HepG2 (cell line): ENCODE results near the gene IGF2BP1. TPM values are rescaled to one million over a fixed set of nuclear protein-coding genes. Genes with fewer than 3 reads are reported as not detected.
A peak's percentile ranks its signal among the peaks of the same experiment; 100 is the strongest.

Experiments
- AGO1 ChIP-seq: fragments of 200-400 bp; formaldehyde crosslinking; IDR thresholded peaks from 2 replicates; pipeline ENCODE4 v1.6.1; 2017; ENCODE audit warnings: mild to moderate bottlenecking, low read depth, low read length, moderate library complexity; ENCODE audit not compliant: poor library complexity, severe bottlenecking
- ARHGAP35 ChIP-seq: sonication (generic); formaldehyde crosslinking; IDR thresholded peaks from 2 replicates; pipeline ENCODE4 v1.9.0; 2022; ENCODE audit warnings: mild to moderate bottlenecking, inconsistent platforms, moderate library complexity, missing genetic modification reagents, borderline replicate concordance
- ELF1 ChIP-seq: sonication (generic); formaldehyde crosslinking; IDR thresholded peaks from 2 replicates; pipeline ENCODE4 v1.4.0; 2020; ENCODE audit warnings: missing genetic modification reagents
- ELF4 ChIP-seq: sonication (generic); formaldehyde crosslinking; IDR thresholded peaks from 2 replicates; pipeline ENCODE4 v1.5.0; 2020; ENCODE audit warnings: missing genetic modification reagents, mild to moderate bottlenecking, moderate library complexity, borderline replicate concordance
- FOXA1 ChIP-seq, 2 experiments: fragments of 450-650 bp in 1 of 2; sonication (generic) in 1 of 2; formaldehyde crosslinking in 1 of 2; IDR thresholded peaks; 2 replicates each; pipeline versions ENCODE4 v1.4.0 to v1.6.1; 2016 to 2020; ENCODE audit warnings: missing genetic modification reagents in 1 of 2
- IRF2 ChIP-seq: IDR thresholded peaks from 2 replicates; pipeline ENCODE4 v1.6.1; 2018; ENCODE audit warnings: missing genetic modification reagents, missing compliant biosample characterization
- MEF2D ChIP-seq: sonication (generic); formaldehyde crosslinking; IDR thresholded peaks from 2 replicates; pipeline ENCODE4 v1.5.1; 2020; ENCODE audit warnings: mild to moderate bottlenecking, missing genetic modification reagents
- MEIS2 ChIP-seq: sonication (generic); formaldehyde crosslinking; IDR thresholded peaks from 2 replicates; pipeline ENCODE4 v1.9.0; 2021; ENCODE audit warnings: mild to moderate bottlenecking, missing genetic modification reagents
- POLR2AphosphoS5 ChIP-seq: IDR thresholded peaks from 2 replicates; pipeline ENCODE4 v1.6.1; 2012; ENCODE audit warnings: low read depth, low read length
- RAD21 ChIP-seq: fragments of 450-650 bp; formaldehyde crosslinking; IDR thresholded peaks from 2 replicates; pipeline ENCODE4 v1.5.0; 2020; ENCODE audit warnings: mild to moderate bottlenecking
- RELA ChIP-seq: sonication (generic); formaldehyde crosslinking; IDR thresholded peaks from 2 replicates; pipeline ENCODE4 v1.4.0; 2020; ENCODE audit warnings: missing genetic modification reagents
- SSRP1 ChIP-seq: IDR thresholded peaks from 2 replicates; pipeline ENCODE4 v1.6.1; 2016; ENCODE audit warnings: control low read depth
- SUZ12 ChIP-seq: fragments of 150-350 bp; IDR thresholded peaks from 2 replicates; pipeline ENCODE4 v1.6.1; 2014; ENCODE audit warnings: low read depth, low read length
- TGIF2 ChIP-seq: IDR thresholded peaks from 2 replicates; pipeline ENCODE4 v1.6.1; 2016; ENCODE audit warnings: control low read depth, missing compliant biosample characterization
- XBP1 ChIP-seq: sonication (generic); formaldehyde crosslinking; IDR thresholded peaks from 2 replicates; pipeline ENCODE4 v1.5.0; 2020; ENCODE audit warnings: missing genetic modification reagents
- ZBTB38 ChIP-seq: sonication (generic); formaldehyde crosslinking; IDR thresholded peaks from 2 replicates; pipeline ENCODE4 v1.5.1; 2020; ENCODE audit warnings: mild to moderate bottlenecking, missing genetic modification reagents
- ZNF3 ChIP-seq: IDR thresholded peaks from 2 replicates; pipeline ENCODE4 v1.7.0; 2017; ENCODE audit warnings: inconsistent platforms
- ZNF317 ChIP-seq: sonication (generic); formaldehyde crosslinking; IDR thresholded peaks from 2 replicates; pipeline ENCODE4 v1.5.0; 2020; ENCODE audit warnings: mild to moderate bottlenecking, missing genetic modification reagents
- ZNF501 ChIP-seq: sonication (generic); formaldehyde crosslinking; IDR thresholded peaks from 2 replicates; pipeline ENCODE4 v1.5.1; 2020; ENCODE audit warnings: mild to moderate bottlenecking, moderate library complexity, missing genetic modification reagents
- ZNF629 ChIP-seq: sonication (generic); formaldehyde crosslinking; conservative IDR thresholded peaks from 2 replicates; pipeline ENCODE4 v1.5.0; 2020; ENCODE audit warnings: missing genetic modification reagents
- ZNF639 ChIP-seq: conservative IDR thresholded peaks from 2 replicates; pipeline ENCODE4 v1.6.1; 2018; ENCODE audit warnings: missing genetic modification reagents
- ZNF788 ChIP-seq: sonication (generic); formaldehyde crosslinking; IDR thresholded peaks from 2 replicates; pipeline ENCODE4 v1.5.0; 2020; ENCODE audit warnings: mild to moderate bottlenecking, missing genetic modification reagents, borderline replicate concordance
- polyA plus RNA-seq, 8 experiments: library from polyadenylated mRNA; depleted of rRNA in 3 of 8; stranded (reverse) in 7 of 8; unstranded in 1 of 8; fragments of >200 nt; fragmentation: Illumina TruSeq in 4 of 8; extraction: Trizol in 4 of 8; gene quantifications; 2 replicates each; pipeline versions ENCODE4 v1.2.1 to v1.2.3, GENCODE V29; 2011 to 2016; ENCODE audit warnings: low read depth in 4 of 8, missing spikeins in 1 of 8, mixed read lengths in 1 of 8; ENCODE audit not compliant: insufficient read depth in 1 of 8
- total RNA-seq, 5 experiments: library from RNA; depleted of rRNA; stranded (reverse); fragments of >200 nt; fragmentation: Illumina TruSeq; extraction: Trizol; gene quantifications; 2 replicates each; pipeline ENCODE4 v1.2.3, GENCODE V29; 2016; ENCODE audit warnings: low read depth in 1 of 5
- TF ChIP-seq, protein P1 (sequence below): sonication (generic); formaldehyde crosslinking; IDR thresholded peaks from 2 replicates; pipeline ENCODE4 v1.4.0; 2020; ENCODE audit warnings: mild to moderate bottlenecking, missing genetic modification reagents
- TF ChIP-seq, protein P2 (sequence below): sonication (generic); formaldehyde crosslinking; IDR thresholded peaks from 2 replicates; pipeline ENCODE4 v1.9.0; 2022; ENCODE audit warnings: low read depth, missing genetic modification reagents
- TF ChIP-seq, protein P3 (sequence below): sonication (generic); formaldehyde crosslinking; conservative IDR thresholded peaks from 2 replicates; pipeline ENCODE4 v1.5.0; 2020; ENCODE audit warnings: missing genetic modification reagents

Gene IGF2BP1
- total and polyA plus RNA-seq, 2 of the 13 experiments (the other 11 are each of a cell fraction or from before 2014, with no cell fraction given): 29.7 to 75.1 TPM

GRCh38 chr17:49012769-49013255, 15.6 kb downstream of the IGF2BP1 start (continued):
- TF ChIP-seq, protein P1, sequence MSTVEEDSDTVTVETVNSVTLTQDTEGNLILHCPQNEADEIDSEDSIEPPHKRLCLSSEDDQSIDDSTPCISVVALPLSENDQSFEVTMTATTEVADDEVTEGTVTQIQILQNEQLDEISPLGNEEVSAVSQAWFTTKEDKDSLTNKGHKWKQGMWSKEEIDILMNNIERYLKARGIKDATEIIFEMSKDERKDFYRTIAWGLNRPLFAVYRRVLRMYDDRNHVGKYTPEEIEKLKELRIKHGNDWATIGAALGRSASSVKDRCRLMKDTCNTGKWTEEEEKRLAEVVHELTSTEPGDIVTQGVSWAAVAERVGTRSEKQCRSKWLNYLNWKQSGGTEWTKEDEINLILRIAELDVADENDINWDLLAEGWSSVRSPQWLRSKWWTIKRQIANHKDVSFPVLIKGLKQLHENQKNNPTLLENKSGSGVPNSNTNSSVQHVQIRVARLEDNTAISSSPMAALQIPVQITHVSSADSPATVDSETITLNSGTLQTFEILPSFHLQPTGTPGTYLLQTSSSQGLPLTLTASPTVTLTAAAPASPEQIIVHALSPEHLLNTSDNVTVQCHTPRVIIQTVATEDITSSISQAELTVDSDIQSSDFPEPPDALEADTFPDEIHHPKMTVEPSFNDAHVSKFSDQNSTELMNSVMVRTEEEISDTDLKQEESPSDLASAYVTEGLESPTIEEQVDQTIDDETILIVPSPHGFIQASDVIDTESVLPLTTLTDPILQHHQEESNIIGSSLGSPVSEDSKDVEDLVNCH (CRISPR knock-in tag): no peak
- 0 out of 2 replicates have a peak, but pooled peaks have one; percentile 23 for TF ChIP-seq ZBTB38 (CRISPR knock-in tag)
- 0 out of 2 replicates have a peak, but pooled peaks have one; percentile 29 for TF ChIP-seq POLR2AphosphoS5
- peak; percentile 36; the same call in 1 of the 2 replicates for TF ChIP-seq RAD21
- TF ChIP-seq ZNF639: 0 out of 2 replicates have a peak, but pooled peaks have one; percentile 22
- peak; percentile 34; the same call in 1 of the 2 replicates for TF ChIP-seq ZNF788 (CRISPR knock-in tag)
- TF ChIP-seq ZNF317 (CRISPR knock-in tag): no peak
- TF ChIP-seq ZNF629 (CRISPR knock-in tag): no peak
- TF ChIP-seq, protein P2, sequence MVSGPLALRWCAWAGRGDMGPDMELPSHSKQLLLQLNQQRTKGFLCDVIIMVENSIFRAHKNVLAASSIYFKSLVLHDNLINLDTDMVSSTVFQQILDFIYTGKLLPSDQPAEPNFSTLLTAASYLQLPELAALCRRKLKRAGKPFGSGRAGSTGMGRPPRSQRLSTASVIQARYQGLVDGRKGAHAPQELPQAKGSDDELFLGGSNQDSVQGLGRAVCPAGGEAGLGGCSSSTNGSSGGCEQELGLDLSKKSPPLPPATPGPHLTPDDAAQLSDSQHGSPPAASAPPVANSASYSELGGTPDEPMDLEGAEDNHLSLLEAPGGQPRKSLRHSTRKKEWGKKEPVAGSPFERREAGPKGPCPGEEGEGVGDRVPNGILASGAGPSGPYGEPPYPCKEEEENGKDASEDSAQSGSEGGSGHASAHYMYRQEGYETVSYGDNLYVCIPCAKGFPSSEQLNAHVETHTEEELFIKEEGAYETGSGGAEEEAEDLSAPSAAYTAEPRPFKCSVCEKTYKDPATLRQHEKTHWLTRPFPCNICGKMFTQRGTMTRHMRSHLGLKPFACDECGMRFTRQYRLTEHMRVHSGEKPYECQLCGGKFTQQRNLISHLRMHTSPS: no peak
- TF ChIP-seq SSRP1 (CRISPR knock-in tag): 0 out of 2 replicates have a peak, but pooled peaks have one; percentile 54
- TF ChIP-seq ZNF501: 0 out of 2 replicates have a peak, but pooled peaks have one; percentile 12
- TF ChIP-seq SUZ12: no peak
- TF ChIP-seq MEIS2: no peak
- no peak for TF ChIP-seq MEF2D
- TF ChIP-seq, protein P3, sequence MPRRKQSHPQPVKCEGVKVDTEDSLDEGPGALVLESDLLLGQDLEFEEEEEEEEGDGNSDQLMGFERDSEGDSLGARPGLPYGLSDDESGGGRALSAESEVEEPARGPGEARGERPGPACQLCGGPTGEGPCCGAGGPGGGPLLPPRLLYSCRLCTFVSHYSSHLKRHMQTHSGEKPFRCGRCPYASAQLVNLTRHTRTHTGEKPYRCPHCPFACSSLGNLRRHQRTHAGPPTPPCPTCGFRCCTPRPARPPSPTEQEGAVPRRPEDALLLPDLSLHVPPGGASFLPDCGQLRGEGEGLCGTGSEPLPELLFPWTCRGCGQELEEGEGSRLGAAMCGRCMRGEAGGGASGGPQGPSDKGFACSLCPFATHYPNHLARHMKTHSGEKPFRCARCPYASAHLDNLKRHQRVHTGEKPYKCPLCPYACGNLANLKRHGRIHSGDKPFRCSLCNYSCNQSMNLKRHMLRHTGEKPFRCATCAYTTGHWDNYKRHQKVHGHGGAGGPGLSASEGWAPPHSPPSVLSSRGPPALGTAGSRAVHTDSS: no peak
- no peak for TF ChIP-seq FOXA1 (IDR thresholded peaks at IDR 0.05)
- TF ChIP-seq FOXA1 (CRISPR knock-in tag; IDR thresholded peaks at IDR 0.05): peak; percentile 19; the same call in 1 of the 2 replicates
- peak; percentile 31; the same call in 1 of the 2 replicates for TF ChIP-seq ELF1 (CRISPR knock-in tag)
- 0 out of 2 replicates have a peak, but pooled peaks have one; percentile 50 for TF ChIP-seq IRF2 (CRISPR knock-in tag)
- TF ChIP-seq RELA: no peak
- 0 out of 2 replicates have a peak, but pooled peaks have one; percentile 13 for TF ChIP-seq ZNF3 (CRISPR knock-in tag)
- TF ChIP-seq AGO1: no peak
- 0 out of 2 replicates have a peak, but pooled peaks have one; percentile 24 for TF ChIP-seq ELF4 (CRISPR knock-in tag)
- peak; percentile 28; the same call in 1 of the 2 replicates for TF ChIP-seq TGIF2 (CRISPR knock-in tag)
- no peak for TF ChIP-seq XBP1 (CRISPR knock-in tag)
- TF ChIP-seq ARHGAP35: no peak
